ENCODE data around the gene SPECC1L.

GRCh38 chr22:24413736-24414385 lies 143.2 kb downstream of the SPECC1L start:
- no peak for TF ChIP-seq EZH2 (IDR thresholded peaks at IDR 0.05; ENCODE audit: low read length, unreplicated experiment)
- TF ChIP-seq CTCF (conservative IDR thresholded peaks at IDR 0.05; ENCODE audit: low read depth, low read length), result no peak
- TF ChIP-seq EZH2phosphoT487 (IDR thresholded peaks at IDR 0.05; ENCODE audit: borderline replicate concordance, low read length), result no peak

Data from PC-3 (cell line).